ENCODE results near the gene UPP2.

The UPP2 gene

DNA sequence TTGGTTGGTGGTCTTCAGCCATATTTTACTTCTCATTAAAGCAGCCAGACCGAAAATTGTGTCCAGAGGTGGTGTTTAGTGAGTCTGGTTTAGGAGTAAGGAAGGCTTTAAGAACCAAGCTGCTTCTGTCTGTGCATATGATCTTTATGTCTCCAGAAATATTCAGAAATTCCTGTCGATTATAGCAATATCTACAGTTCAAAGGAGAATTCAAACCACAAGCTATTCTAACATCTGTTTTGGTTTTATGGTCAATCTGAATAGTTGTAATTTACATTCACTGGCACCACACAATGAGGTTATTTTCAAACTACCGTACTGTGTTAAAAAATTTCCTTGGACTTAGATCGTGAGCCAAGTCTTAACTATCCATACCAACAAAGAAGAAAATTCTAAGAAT is 11.3 kb downstream of the UPP2 start:
- DNase-seq, result no peak

DNA sequence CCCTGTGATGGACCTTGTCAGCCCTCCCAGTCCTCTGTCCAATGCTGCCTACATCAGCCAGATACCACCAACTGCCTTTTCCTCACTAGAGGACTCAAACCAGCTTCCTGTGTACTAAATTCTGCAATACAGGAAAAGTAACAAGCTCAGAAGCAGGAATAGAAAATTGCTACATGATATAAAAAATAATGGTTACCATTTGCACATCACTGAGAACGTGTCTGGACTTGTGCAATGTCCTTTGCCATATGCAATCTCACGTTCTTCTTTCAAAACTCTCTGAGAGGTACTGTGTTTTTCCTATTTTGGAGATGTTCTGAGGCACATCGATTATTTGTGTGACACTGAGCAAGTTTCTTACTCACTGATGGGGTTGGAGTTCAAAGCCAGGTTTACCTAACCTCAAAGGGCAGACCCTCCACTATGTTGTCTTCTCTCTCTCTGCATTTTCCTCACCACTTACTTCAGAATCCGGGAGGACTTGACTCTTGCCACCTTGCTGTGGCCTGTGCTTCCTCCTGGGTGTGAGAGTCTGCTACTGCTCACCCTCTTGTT is 12.1 kb downstream of the UPP2 start:
- no peak for DNase-seq

DNA sequence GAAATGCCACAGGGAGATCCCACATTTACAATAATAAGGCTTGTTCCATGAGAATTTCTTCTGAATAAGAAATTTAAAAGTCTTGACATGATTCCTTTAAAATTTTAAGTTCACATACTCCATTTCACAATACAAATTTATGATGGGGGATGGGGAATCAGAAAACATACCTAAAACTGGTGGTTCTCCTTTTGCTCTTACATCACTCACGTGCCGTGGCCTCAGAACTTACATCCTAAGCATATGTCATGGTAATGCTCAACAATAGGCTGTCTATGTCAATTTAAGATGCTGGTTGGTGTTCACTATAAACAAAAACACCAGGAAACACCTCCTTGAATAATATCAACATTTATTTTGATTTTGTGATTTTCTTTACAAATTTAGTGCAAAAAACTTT is 12.8 kb downstream of the UPP2 start:
- DNase-seq, result no peak

DNA sequence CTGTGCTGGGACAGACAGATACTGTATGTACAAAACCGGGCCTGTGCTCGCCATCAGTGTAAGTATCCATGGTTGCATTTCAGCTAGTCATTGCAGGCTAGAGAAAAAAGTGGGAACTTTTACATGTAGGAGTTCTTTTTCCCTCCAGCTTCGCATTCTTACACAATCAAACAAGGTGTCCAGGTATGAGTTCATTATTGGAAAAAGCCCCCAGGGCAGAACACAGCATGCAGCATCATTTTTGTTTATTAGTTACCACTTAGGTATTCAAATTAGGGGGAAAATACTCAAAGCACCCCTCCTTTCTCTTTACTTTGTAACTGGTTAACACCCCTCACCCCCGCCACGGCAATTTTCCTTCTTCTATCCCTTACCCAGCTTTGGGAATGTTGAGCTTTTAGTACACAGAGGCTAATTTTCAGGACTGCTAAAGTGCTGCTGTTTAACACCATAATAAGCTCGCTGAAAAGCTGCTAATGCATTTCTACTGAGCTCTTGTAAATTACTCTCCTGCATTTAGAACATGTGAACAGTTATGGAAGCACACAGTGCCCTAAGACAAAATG is 13.6 kb downstream of the UPP2 start:
- no peak for DNase-seq

DNA sequence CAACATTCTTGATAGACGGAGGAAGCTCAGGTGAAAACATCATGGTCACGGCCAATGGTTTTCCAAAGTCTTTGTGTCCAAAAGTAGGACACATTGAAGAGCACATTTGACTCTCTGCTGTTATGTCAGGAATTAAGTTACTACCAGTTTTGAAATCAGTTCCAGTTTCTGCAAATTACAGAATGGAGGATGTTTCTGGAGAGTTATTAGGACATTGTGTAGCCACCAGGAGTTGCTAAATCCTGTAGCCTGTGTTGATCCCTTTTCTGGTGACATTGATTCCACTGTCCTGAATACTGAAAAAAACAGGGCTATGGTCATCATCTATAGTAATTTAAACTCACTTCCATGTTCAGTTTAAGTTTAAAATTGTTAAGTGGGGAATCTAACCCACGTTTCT is 15.3 kb downstream of the UPP2 start:
- no peak for DNase-seq

DNA sequence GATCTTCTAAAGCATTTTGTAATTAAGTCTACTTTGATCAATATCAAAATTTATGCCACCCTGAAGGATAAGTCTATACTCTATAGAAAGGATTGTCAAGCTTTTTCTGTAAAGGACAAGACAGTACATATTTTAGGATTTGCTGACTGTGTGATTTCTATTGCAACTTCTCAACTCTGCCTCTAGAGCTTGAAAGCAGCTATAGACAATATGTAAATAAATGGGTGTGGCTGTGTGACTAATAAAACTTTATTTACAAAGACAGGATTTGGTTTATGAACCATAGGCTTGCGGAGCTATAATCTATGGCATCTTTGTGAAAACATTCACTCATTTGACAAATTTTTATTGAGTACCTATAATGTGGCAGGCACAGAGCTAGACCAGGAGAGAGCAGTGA is 18.4 kb downstream of the UPP2 start:
- no peak for DNase-seq

DNA sequence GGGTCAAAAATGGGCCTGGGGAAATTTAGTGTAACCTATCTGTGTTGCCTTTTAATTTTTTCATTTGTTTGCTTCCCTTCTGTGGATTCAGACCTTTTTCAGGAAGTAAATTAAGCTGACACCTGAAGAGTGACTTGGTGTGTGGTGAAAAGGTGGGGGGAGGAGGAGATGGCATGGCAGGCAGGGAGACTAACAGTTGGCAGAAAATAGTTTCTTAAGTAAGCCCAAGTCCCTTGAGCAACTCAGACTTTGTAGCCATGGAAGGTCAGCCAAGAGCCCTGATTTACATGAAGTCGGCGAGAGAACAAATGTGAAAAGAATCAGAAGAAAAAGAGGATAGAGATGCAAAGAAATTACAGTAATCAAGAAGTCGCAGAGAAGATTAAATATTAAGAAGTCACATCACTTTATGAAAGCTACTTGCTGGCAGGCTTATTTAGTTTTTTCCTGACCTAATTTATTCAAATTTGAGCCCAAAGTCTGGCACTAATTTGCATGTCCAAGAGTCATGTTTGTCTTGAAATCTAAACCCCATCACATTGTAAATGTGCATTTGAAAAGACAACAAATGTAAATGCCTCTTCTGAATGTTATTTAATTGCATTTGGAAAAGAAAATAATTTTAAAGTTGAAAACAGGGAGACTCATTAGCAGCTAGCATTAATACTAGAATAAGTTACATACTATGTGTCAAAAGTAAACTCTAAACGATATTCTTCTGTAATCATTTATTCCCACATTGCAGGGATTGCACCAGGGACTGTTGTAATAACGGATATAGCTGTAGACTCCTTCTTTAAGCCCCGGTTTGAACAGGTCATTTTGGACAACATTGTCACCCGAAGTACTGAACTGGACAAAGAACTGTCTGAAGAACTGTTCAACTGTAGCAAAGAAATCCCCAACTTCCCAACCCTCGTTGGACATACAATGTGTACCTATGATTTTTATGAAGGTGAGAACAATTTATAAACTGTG is 19.3 kb downstream of the UPP2 start:
- DNase-seq, result no peak

DNA sequence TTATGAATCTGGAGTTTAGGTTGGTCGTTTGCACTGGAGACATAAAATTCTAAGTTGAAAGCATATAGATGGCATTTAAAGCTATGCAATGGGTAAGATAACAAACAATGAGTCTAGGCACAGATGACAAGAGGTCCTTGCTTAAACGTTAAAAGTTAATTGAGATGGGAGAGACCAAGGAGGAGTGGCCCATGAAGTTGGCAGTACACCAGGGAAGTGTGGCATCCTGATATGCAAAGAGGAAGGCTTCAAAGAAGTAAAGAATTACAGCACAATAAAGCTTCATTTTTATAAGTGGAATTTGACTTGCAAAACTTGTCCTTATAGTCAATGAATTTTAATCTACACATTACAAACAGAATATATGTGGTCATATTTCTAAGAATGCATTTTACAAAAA is 23.2 kb downstream of the UPP2 start:
- no peak for DNase-seq

DNA sequence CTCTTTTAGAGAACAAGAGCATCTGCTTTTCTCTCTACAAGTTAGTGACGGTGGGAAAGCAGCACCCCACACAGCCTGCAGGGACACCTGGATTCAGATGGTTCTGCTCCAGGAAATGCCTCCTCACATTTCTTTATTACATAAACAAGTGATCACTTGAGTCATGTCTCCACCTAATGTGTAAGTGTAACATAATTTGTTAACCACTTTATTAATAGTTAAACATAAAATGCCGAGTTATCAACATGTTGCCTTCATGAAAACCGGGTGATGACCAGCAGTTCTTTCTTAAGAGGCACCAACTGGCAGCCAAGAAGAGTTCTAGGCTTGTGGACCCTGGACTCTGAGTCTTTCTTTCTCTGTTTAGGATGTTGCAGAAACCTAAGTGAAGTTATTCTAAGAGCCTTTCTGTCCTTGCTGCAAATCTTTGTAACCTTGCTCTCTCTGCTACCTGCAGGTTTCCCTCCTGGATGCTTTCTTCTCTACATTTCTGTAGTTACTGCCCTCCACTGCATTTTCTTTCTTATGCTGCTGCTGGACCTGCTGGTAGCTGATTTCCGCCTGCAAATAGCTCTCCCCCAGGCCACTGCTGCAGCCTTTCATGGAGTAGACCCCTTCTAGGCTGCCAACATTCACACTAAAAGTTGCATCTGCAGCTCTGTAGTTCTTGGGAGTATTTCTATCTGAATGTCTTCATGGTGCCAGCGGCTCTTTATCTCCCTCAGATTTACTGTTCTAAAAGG is 24.3 kb downstream of the UPP2 start:
- no peak for DNase-seq

DNA sequence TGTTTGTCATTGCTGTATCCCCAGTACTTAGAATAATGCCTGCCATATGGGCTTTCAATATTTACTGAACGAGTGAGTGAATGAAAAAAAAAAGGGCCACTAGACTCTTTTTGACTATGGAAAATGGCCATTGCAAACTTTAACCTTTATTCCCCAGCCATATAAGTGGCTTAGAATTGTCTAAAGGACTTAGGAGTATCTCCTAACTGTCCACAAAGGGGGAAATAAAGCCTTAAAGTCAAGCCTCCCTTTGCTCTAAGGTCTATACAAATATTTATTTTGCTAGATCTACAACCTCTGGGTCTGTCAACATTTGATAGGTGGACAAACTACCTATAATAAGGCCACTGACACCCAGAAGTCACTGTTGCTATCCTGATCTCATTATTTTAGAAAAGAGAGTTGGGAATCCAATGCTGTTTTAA is 25.7 kb downstream of the UPP2 start:
- no peak for DNase-seq

DNA sequence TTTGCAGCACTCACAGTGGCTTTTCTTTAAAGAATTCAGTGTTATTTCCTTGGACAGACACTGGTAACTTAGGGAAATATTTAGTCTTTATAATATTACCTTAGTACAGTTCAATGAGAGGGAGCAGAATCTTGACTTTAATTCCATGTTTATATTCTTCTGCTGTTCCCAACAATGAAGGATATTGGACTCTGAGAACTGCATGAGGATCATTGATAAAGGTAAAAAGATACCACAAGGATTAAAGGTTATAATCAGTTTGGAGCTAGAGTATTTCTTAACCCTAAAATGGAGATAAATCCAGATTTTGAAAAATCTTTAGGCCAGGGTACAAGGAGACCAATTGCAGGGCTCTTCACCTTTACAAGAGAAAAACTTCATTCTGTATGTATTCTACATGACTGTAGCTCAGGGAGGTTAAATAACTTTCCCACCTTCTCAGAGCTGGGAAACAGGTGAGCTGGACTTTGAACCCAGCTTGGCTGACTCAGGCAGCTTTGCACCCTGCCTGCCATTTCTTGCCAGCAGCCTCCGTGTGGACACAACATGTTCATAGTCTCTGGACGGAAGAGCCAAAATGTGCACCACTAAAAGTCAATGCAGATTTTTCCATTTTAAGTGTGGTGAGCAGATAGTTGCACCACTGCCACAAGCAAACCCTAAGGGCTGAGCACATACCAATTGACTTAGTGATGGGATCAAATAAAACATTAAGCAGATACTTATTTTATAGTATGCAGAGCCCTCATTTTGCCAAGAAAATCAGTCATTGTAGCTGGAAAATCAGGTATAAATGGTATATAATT is 26.7 kb downstream of the UPP2 start:
- DNase-seq, result no peak

DNA sequence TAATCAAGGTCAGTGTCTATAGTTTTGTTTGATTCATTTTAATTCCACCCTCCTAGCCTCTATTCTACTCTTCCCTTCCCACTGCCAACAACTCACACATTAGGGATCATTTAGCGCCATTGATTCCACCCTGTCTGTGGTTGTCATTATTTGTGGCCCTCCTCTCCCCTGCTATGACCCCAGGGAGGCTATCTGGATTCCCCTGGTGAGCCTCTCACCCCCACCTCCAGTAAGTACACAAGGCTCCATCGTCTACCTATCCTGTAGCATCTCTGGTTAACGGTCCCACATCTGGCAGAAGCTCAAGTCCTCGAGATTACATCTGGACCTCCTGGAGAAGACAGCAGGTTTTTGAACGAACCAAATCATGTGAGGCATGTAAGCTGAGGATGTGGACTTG is 27.4 kb downstream of the UPP2 start:
- DNase-seq, result no peak

DNA sequence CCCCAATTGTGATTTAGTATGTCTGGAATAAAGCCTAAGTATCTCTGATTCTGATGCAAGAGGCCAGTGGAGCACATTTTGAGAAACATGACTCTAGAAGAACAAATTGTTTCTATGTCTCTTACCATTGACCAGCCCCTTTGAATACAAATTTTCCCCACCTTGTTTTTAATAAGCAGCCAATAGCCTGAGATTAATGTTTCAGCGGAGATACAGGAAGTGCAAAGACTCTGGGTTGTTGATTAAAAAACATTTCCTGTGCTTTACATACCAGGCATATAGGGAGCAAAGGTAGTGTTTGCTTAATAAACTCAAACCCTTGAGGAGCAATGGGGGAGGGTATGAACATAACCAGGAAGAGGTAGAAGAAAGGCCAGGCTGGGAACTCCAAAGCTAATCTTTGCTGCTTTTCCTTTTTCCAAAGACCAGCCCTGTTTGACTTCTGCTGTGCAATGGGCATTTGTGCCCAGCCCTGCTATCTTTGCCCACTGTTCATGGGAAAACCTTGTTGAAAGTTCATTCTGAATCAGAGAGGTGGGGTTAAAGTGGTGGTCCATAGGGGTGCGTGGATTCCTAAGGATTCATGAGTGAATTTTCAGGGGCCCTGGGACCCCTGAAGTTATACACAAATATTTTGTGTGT is 29.3 kb downstream of the UPP2 start:
- no peak for DNase-seq

DNA sequence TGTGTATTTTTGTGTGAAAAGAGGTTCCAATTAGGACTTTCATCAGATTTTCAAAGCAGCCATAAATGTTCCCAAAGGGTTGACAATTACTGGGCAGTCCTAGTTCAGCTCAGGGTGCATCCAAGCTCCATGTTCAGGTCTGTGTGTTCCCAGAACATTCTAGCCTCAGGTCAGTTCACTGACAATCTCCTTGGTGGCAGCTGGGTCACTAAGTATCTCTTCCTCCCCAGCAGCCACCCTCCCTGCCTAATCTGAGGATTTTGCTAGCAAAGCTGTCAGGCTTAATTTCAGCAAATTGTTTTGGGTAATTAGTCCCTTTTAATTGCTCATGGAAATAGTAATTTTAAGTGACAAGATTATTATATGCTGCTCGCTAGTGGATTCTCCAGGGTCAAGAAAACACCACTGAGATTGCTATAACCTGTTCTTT is 29.8 kb downstream of the UPP2 start:
- no peak for DNase-seq

DNA sequence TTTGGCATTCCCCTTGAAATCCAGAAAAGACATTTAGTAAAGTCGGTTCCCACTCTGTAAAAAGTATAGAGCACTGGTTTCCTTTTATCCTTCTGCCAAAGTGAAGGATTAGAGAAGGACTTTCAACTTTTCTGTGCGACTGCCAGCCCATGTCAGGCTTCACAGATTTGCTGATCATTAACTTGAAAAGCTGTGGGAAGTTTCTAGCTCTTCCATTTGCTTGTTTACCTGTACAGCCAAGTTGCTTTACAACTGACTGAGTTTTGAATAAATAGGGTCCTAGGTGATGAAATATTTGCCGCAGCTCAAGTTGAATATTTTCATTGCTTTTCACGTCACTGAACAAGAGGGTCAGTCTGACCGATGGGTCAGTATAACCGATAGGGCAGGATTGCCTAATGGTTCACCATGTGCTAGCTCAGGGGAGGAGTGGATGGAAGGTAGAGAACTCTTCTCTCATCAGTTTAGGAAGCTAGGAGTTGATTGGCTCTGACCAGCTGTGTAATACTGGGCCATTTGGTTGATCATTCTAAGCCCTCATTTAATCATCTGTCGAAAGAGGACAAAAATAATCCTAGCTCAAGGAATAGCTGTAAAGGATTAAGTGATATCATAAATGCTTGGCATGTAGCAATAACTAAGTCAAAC is 30.4 kb downstream of the UPP2 start:
- no peak for DNase-seq

DNA sequence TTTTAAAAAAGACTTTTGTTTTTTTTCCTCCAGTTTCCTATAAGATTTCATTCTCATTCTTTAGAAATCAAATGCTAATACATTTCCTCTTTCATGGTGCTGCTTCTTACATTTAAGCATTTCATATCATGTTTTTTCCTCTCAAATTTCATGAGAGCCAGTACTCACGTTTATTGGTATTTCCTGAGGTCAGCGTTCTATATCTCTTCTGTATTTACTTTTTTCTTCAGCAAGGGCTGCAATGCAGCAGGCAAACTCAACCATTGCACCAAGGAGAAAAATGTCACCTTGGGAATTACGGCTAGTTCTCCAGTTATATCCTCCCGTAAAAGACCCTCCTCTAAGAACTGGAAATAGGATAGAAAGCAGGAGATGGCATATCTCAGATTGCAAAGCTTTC is 32.4 kb downstream of the UPP2 start:
- DNase-seq, result no peak

DNA sequence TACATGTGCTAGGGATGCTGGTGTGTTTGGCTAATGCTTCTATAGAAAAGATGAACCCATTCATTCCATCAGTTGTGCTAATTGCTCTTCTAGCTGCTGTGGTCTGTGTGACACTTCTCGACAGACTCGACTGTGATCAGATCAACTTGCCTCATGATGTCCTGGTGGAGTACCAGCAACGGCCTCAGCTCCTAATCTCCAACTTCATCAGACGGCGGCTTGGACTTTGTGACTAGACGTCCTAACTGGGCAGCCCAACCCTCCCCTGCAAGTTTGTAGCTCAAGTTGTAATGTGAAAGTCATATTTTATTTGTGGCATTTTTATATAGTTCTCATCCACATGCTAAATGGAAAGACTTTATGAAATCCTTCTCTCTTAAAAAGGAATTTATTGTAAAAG is 33.0 kb downstream of the UPP2 start:
- DNase-seq, result no peak

DNA sequence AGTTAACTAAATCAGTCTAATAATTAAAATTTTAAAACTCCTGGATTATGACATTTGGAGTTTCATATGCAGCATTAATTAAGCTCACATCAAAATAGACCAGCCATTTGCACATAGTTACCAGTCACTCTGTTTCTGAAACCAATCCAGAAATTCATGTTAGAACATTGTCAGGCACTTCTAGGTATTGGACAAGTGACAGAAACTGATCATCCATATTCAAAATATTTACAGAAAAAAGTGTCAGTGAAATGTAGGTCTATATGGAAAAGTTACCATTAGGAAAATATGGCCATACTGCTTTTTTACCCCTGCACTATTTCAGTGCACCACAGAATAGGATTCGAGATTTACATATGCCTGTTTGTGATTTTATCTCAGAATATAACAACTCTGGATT is 33.4 kb downstream of the UPP2 start:
- no peak for DNase-seq

DNA sequence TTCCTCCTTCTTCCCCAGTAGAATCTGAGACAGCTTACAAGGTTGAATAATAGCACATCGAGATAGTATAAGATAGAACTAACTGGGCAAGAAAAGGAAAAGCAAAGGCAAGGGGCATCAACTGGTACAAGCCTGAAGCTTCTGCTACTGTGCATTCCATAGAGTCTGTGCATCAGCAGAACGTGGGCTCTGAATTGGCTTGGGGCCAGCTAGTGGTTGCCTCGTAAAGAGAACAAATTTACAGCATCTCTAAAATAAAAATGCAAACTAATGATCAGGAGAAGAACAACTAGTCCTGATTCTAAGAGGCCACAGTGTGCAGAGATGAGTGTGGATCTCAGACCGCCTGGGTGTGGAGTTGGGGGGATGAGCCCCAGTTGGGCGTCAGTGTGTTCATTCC is 36.6 kb downstream of the UPP2 start:
- DNase-seq, result no peak

DNA sequence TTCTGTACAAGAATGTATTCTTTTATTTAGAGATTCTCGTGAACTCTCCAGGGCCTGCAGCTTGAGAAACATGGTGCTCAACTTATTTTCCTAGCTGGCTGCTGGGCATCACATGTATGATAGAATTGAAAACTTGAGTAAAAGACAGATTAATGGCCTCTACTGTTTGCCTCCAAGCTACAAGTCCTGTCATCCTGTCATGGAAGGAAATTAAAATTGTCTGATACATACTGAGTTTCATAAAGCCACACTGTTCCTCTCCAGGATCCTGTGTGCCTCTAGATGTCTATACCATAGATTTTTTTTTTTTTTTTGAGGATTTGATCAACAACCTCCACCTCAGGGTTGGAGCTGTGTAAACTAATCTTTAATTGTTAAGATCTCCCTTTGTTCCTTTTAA is 38.5 kb downstream of the UPP2 start:
- no peak for DNase-seq

DNA sequence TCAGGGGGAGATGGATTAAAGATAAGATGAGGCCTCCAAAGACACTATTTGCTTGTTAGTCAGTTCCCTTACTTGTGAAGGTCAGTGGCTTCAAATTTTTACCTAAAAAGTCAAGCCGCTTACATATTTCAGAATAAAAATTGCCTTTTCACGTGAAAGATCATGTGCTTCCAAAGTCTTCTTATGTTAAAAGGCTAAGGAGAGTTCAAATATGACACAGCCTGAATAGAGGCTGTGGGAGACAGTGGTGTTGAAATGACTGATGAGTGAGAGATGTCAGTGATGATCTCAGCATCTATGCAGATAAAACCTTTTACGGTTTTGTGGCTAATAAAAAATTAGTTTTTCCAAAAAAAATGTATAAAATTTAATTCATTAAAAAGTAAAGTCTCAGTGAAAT is 40.5 kb downstream of the UPP2 start:
- no peak for DNase-seq

All from stimulated activated CD4-positive, alpha-beta T cell treated with anti-CD3 and anti-CD28 coated beads, Interleukin-2, amount 100 ng/mL, for 48 hours (primary cell).